ENCODE results near the gene RBM26. TPM values are rescaled to one million over a fixed set of nuclear protein-coding genes. Genes with fewer than 3 reads are reported as not detected.
"Not testable (repeated sequence)": the region's sequence is repeated elsewhere in the genome, so short reads cannot be mapped to it uniquely, and the experiment has no call there.

Gene RBM26
- polyA plus RNA-seq, 6 donors from 2014 or later, result 15.1 to 28.8 (median 22.2) TPM

- peaks cover 11 to 18% of the 10 kb centered on the region in 2 donors for H3K36me3 Mint-ChIP-seq
- DNase-seq (no peak), ATAC-seq (ENCODE audit: low read depth in 2 of 2) (no peak)
- no peak overlapping the region for H3K4me3 Mint-ChIP-seq
- H3K27ac Mint-ChIP-seq, result peak overlapping the region in 1 of 6 donors; percentile 74
- H3K27me3 Mint-ChIP-seq, result no peaks in the 10 kb centered on the region
- no peaks in the 10 kb centered on the region for H3K9me3 Mint-ChIP-seq
- H3K4me1 Mint-ChIP-seq, result peaks cover 0 to 4% (median 0%) of the 10 kb centered on the region in 3 donors
Observed at GRCh38 chr13:79373916-79374315, 32.1 kb downstream of the RBM26 start.

GRCh38 chr13:79369226-79369625 is 36.8 kb downstream of the RBM26 start:
- Mint-ChIP-seq H3K9me3 (no peaks in the 10 kb centered on the region), H3K4me3 (no peak overlapping the region)

GRCh38 chr13:79365981-79366380 is 40.1 kb downstream of the RBM26 start:
- H3K27ac Mint-ChIP-seq, result peak overlapping the region in 3 of 6 donors; percentile 6 to 89 (median 30)
- H3K4me1 Mint-ChIP-seq, result peaks cover 5 to 13% (median 7%) of the 10 kb centered on the region in 3 donors
- H3K36me3 Mint-ChIP-seq, result peaks cover 16 to 17% of the 10 kb centered on the region in 2 donors

More at GRCh38 chr13:79369226-79369625, 36.8 kb downstream of the RBM26 start:
- H3K27me3 Mint-ChIP-seq, result no peaks in the 10 kb centered on the region
- ATAC-seq (ENCODE audit: low read depth in 2 of 2) (no peak), DNase-seq (no peak)
- peak overlapping the region in 1 of 6 donors; percentile 49 for H3K27ac Mint-ChIP-seq
- H3K36me3 Mint-ChIP-seq, result peaks cover 11 to 14% of the 10 kb centered on the region in 2 donors
- peaks cover 0 to 4% (median 0%) of the 10 kb centered on the region in 3 donors for H3K4me1 Mint-ChIP-seq

GRCh38 chr13:79361299-79361698 is 44.8 kb downstream of the RBM26 start:
- peaks cover 5 to 19% (median 11%) of the 10 kb centered on the region in 3 donors for H3K4me1 Mint-ChIP-seq
- no peak overlapping the region for H3K4me3 Mint-ChIP-seq
- H3K27me3 Mint-ChIP-seq, result no peaks in the 10 kb centered on the region
- ATAC-seq (ENCODE audit: low read depth in 2 of 2), result no peak
- H3K36me3 Mint-ChIP-seq, result peaks cover 15 to 26% of the 10 kb centered on the region in 2 donors
- H3K9me3 Mint-ChIP-seq, result no peaks in the 10 kb centered on the region
- no peak for DNase-seq
- peak overlapping the region in 4 of 6 donors; percentile 22 to 72 (median 48) for H3K27ac Mint-ChIP-seq

More at GRCh38 chr13:79365981-79366380, 40.1 kb downstream of the RBM26 start:
- no peaks in the 10 kb centered on the region for H3K27me3 Mint-ChIP-seq
- DNase-seq (no peak), ATAC-seq (ENCODE audit: low read depth in 2 of 2) (no peak)
- no peaks in the 10 kb centered on the region for H3K9me3 Mint-ChIP-seq
- no peak overlapping the region for H3K4me3 Mint-ChIP-seq

GRCh38 chr13:79360095-79360494 is 46.0 kb downstream of the RBM26 start:
- H3K36me3 Mint-ChIP-seq, result peaks cover 21 to 26% of the 10 kb centered on the region in 2 donors
- H3K9me3 Mint-ChIP-seq, result no peaks in the 10 kb centered on the region
- H3K4me1 Mint-ChIP-seq, result peaks cover 5 to 19% (median 11%) of the 10 kb centered on the region in 3 donors
- H3K4me3 Mint-ChIP-seq, result no peak overlapping the region
- H3K27me3 Mint-ChIP-seq, result no peaks in the 10 kb centered on the region
- H3K27ac Mint-ChIP-seq, result peak overlapping the region in 1 of 6 donors; percentile 7
- DNase-seq (no peak), ATAC-seq (ENCODE audit: low read depth in 2 of 2) (no peak)

GRCh38 chr13:79359064-79359463 is 47.0 kb downstream of the RBM26 start:
- H3K4me3 Mint-ChIP-seq, result no peak overlapping the region
- peaks cover 5 to 19% (median 11%) of the 10 kb centered on the region in 3 donors for H3K4me1 Mint-ChIP-seq
- no peaks in the 10 kb centered on the region for H3K9me3 Mint-ChIP-seq
- H3K27ac Mint-ChIP-seq, result peak overlapping the region in 4 of 6 donors; percentile 7 to 80 (median 52)
- peaks cover 26% of the 10 kb centered on the region in 2 donors for H3K36me3 Mint-ChIP-seq
- H3K27me3 Mint-ChIP-seq, result no peaks in the 10 kb centered on the region
- no peak for ATAC-seq (ENCODE audit: low read depth in 2 of 2)
- DNase-seq, result no peak

GRCh38 chr13:79354285-79354684 is 51.8 kb downstream of the RBM26 start:
- no peaks in the 10 kb centered on the region for H3K9me3 Mint-ChIP-seq
- H3K36me3 Mint-ChIP-seq, result peaks cover 16 to 25% of the 10 kb centered on the region in 2 donors
- H3K27ac Mint-ChIP-seq, result peak overlapping the region in 2 of 6 donors; percentile 42 to 67
- no peaks in the 10 kb centered on the region for H3K27me3 Mint-ChIP-seq
- H3K4me3 Mint-ChIP-seq, result no peak overlapping the region
- H3K4me1 Mint-ChIP-seq, result peaks cover 0 to 5% (median 0%) of the 10 kb centered on the region in 3 donors
- no peak for ATAC-seq (ENCODE audit: low read depth in 2 of 2)
- DNase-seq, result no peak

GRCh38 chr13:79353693-79354092 is 52.4 kb downstream of the RBM26 start:
- DNase-seq, result no peak
- Mint-ChIP-seq H3K27me3 (no peaks in the 10 kb centered on the region), H3K36me3 (peaks cover 10 to 19% of the 10 kb centered on the region in 2 donors), H3K4me3 (no peak overlapping the region), H3K4me1 (no peaks in the 10 kb centered on the region), H3K27ac (peak overlapping the region in 2 of 6 donors; percentile 9 to 59), H3K9me3 (no peaks in the 10 kb centered on the region)
- no peak for ATAC-seq (ENCODE audit: low read depth in 2 of 2)

GRCh38 chr13:79352107-79352506 is 53.9 kb downstream of the RBM26 start:
- ATAC-seq (ENCODE audit: low read depth in 2 of 2) (no peak), DNase-seq (no peak)
- H3K4me3 Mint-ChIP-seq, result no peak overlapping the region
- no peaks in the 10 kb centered on the region for H3K4me1 Mint-ChIP-seq
- peak overlapping the region in 1 of 6 donors; percentile 14 for H3K27ac Mint-ChIP-seq
- peaks cover 5 to 18% of the 10 kb centered on the region in 2 donors for H3K36me3 Mint-ChIP-seq
- H3K27me3 Mint-ChIP-seq, result no peaks in the 10 kb centered on the region
- H3K9me3 Mint-ChIP-seq, result no peaks in the 10 kb centered on the region

GRCh38 chr13:79349608-79350007 is 56.4 kb downstream of the RBM26 start:
- H3K27ac Mint-ChIP-seq; H3K9me3 Mint-ChIP-seq; H3K4me3 Mint-ChIP-seq; H3K27me3 Mint-ChIP-seq; ATAC-seq (ENCODE audit: low read depth in 2 of 2); H3K4me1 Mint-ChIP-seq; DNase-seq; H3K36me3 Mint-ChIP-seq: not testable (repeated sequence)

- Mint-ChIP-seq H3K9me3 (no peaks in the 10 kb centered on the region), H3K36me3 (peaks cover 5 to 8% of the 10 kb centered on the region in 2 donors), H3K27me3 (no peaks in the 10 kb centered on the region), H3K4me1 (no peaks in the 10 kb centered on the region), H3K27ac (no peak overlapping the region), H3K4me3 (no peak overlapping the region)
- DNase-seq (no peak), ATAC-seq (ENCODE audit: low read depth in 2 of 2) (no peak)
Observed at GRCh38 chr13:79349011-79349410, 57.0 kb downstream of the RBM26 start.

GRCh38 chr13:79346300-79346914 is 59.6 kb downstream of the RBM26 start:
- DNase-seq (no peak), ATAC-seq (ENCODE audit: low read depth in 2 of 2) (no peak)
- no peaks in the 10 kb centered on the region for H3K27me3 Mint-ChIP-seq
- H3K9me3 Mint-ChIP-seq, result no peaks in the 10 kb centered on the region
- H3K27ac Mint-ChIP-seq, result peak overlapping the region in 1 of 6 donors; percentile 57
- H3K4me3 Mint-ChIP-seq, result no peak overlapping the region
- peaks cover 2% of the 10 kb centered on the region in 2 donors for H3K36me3 Mint-ChIP-seq
- H3K4me1 Mint-ChIP-seq, result peaks cover 0 to under 1% (median 0%) of the 10 kb centered on the region in 3 donors

GRCh38 chr13:79341202-79341601 is 64.9 kb downstream of the RBM26 start:
- Mint-ChIP-seq H3K4me1 (peaks cover 7 to 12% (median 8%) of the 10 kb centered on the region in 3 donors), H3K9me3 (no peaks in the 10 kb centered on the region), H3K27me3 (no peaks in the 10 kb centered on the region), H3K4me3 (no peak overlapping the region), H3K36me3 (peaks cover 14 to 23% of the 10 kb centered on the region in 2 donors), H3K27ac (peak overlapping the region in 2 of 6 donors; percentile 5 to 31)
- DNase-seq (no peak), ATAC-seq (ENCODE audit: low read depth in 2 of 2) (no peak)

- peaks cover 21 to 29% of the 10 kb centered on the region in 2 donors for H3K36me3 Mint-ChIP-seq
- no peaks in the 10 kb centered on the region for H3K9me3 Mint-ChIP-seq
- H3K27me3 Mint-ChIP-seq, result no peaks in the 10 kb centered on the region
- H3K4me3 Mint-ChIP-seq, result no peak overlapping the region
- H3K27ac Mint-ChIP-seq, result no peak overlapping the region
- peaks cover 7 to 12% (median 8%) of the 10 kb centered on the region in 3 donors for H3K4me1 Mint-ChIP-seq
- DNase-seq, result no peak
- ATAC-seq (ENCODE audit: low read depth in 2 of 2), result no peak
Observed at GRCh38 chr13:79340490-79340889, 65.6 kb downstream of the RBM26 start.
